Measurements from ENCODE around the gene RPTOR.

The RPTOR gene

GRCh38 chr17:80882323-80882722 lies 337.7 kb downstream of the RPTOR start:
- DNase-seq (ENCODE audit: extremely low read depth in 1 of 2, low read depth in 1 of 2), result no peak

GRCh38 chr17:80882926-80883685 lies 338.5 kb downstream of the RPTOR start:
- no peak for DNase-seq (ENCODE audit: extremely low read depth in 1 of 2, low read depth in 1 of 2)

GRCh38 chr17:80883831-80884735 lies 339.4 kb downstream of the RPTOR start:
- no peak for DNase-seq (ENCODE audit: extremely low read depth in 1 of 2, low read depth in 1 of 2)

GRCh38 chr17:80884811-80885210 lies 340.2 kb downstream of the RPTOR start:
- no peak for DNase-seq (ENCODE audit: extremely low read depth in 1 of 2, low read depth in 1 of 2)

- DNase-seq (ENCODE audit: extremely low read depth in 1 of 2, low read depth in 1 of 2), result no peak
These were observed 341.4 kb downstream of the RPTOR start for GRCh38 chr17:80885947-80886582.

GRCh38 chr17:80886641-80887573 lies 342.3 kb downstream of the RPTOR start:
- DNase-seq (ENCODE audit: extremely low read depth in 1 of 2, low read depth in 1 of 2), result no peak

- no peak for DNase-seq (ENCODE audit: extremely low read depth in 1 of 2, low read depth in 1 of 2)
These were observed 343.1 kb downstream of the RPTOR start for GRCh38 chr17:80887639-80888175.

GRCh38 chr17:80888276-80889160 lies 343.9 kb downstream of the RPTOR start:
- no peak for DNase-seq (ENCODE audit: extremely low read depth in 1 of 2, low read depth in 1 of 2)

- no peak for DNase-seq (ENCODE audit: extremely low read depth in 1 of 2, low read depth in 1 of 2)
These were observed 344.9 kb downstream of the RPTOR start for GRCh38 chr17:80889231-80890195.

GRCh38 chr17:80890196-80890920 lies 345.7 kb downstream of the RPTOR start:
- no peak for DNase-seq (ENCODE audit: extremely low read depth in 1 of 2, low read depth in 1 of 2)

- no peak for DNase-seq (ENCODE audit: extremely low read depth in 1 of 2, low read depth in 1 of 2)
These were observed 346.3 kb downstream of the RPTOR start for GRCh38 chr17:80890921-80891396.

- DNase-seq (ENCODE audit: extremely low read depth in 1 of 2, low read depth in 1 of 2), result peak; percentile 44 to 54
These were observed 346.9 kb downstream of the RPTOR start for GRCh38 chr17:80891397-80892018.

- peak; percentile 57 to 66 for DNase-seq (ENCODE audit: extremely low read depth in 1 of 2, low read depth in 1 of 2)
These were observed 347.6 kb downstream of the RPTOR start for GRCh38 chr17:80892019-80892855.

GRCh38 chr17:80892900-80893603 lies 348.4 kb downstream of the RPTOR start:
- peak in 1 of 2 donors; percentile 28 for DNase-seq (ENCODE audit: extremely low read depth in 1 of 2, low read depth in 1 of 2)

Data from activated CD8-positive, alpha-beta memory T cell treated with anti-CD3 and anti-CD28 coated beads for 1 hour (primary cell).